Skeletal muscle cell (primary cell): ENCODE results near the gene ZNF487.
"Not testable (repeated sequence)": the region's sequence is repeated elsewhere in the genome, so short reads cannot be mapped to it uniquely, and the experiment has no call there.

Source experiments
- DNase-seq: peaks from one replicate; pipeline ENCODE4 v3.0.0-alpha.2; 2010; ENCODE audit warnings: low read depth
- H3K4me3 ChIP-seq: 2 replicates; pipeline ENCODE4 v1.5.1; 2011; ENCODE audit warnings: low read depth, mild to moderate bottlenecking, control low read depth, low read length, moderate library complexity

Gene ZNF487

GRCh38 chr10:43436291-43437140, at the start of gene ZNF487:
Gene ZNF487 (plus strand): TSS chr10:43437111. CDS start chr10:43475814, 38,703 bp downstream.
- peak within 1 kb of the TSS; percentile 73 for H3K4me3 ChIP-seq
- DNase-seq = peak; percentile 51

GRCh38 chr10:43387678-43388032, 49.3 kb upstream of the ZNF487 start:
- H3K4me3 ChIP-seq = no peak overlapping the region

GRCh38 chr10:43389867-43390266, 47.0 kb upstream of the ZNF487 start:
- no peak overlapping the region for H3K4me3 ChIP-seq
- no peak for DNase-seq

More at GRCh38 chr10:43387678-43388032, 49.3 kb upstream of the ZNF487 start:
- DNase-seq = no peak

- DNase-seq = no peak
- no peak overlapping the region for H3K4me3 ChIP-seq
These were observed 46.6 kb upstream of the ZNF487 start for GRCh38 chr10:43390333-43390732.

- no peak overlapping the region for H3K4me3 ChIP-seq
- DNase-seq = no peak
These were observed 46.2 kb upstream of the ZNF487 start for GRCh38 chr10:43390759-43391158.

GRCh38 chr10:43391496-43391895, 45.4 kb upstream of the ZNF487 start:
- H3K4me3 ChIP-seq = no peak overlapping the region
- DNase-seq = no peak

- no peak for DNase-seq
These were observed 44.2 kb upstream of the ZNF487 start for GRCh38 chr10:43392748-43393147.

GRCh38 chr10:43393186-43393585, 43.7 kb upstream of the ZNF487 start:
- H3K4me3 ChIP-seq, DNase-seq: not testable (repeated sequence)

More at GRCh38 chr10:43392748-43393147, 44.2 kb upstream of the ZNF487 start:
- H3K4me3 ChIP-seq = no peak overlapping the region

- H3K4me3 ChIP-seq = no peak overlapping the region
- no peak for DNase-seq
These were observed 43.1 kb upstream of the ZNF487 start for GRCh38 chr10:43393606-43394360.

GRCh38 chr10:43394868-43395267, 42.0 kb upstream of the ZNF487 start:
- H3K4me3 ChIP-seq = no peak overlapping the region
- DNase-seq = no peak

- H3K4me3 ChIP-seq = peak overlapping the region; percentile 55
- no peak for DNase-seq
These were observed 41.3 kb upstream of the ZNF487 start for GRCh38 chr10:43395571-43396060.

- H3K4me3 ChIP-seq = peak overlapping the region; percentile 55
- no peak for DNase-seq
These were observed 40.6 kb upstream of the ZNF487 start for GRCh38 chr10:43396061-43396927.

GRCh38 chr10:43396928-43397624, 39.8 kb upstream of the ZNF487 start:
- no peak for DNase-seq

GRCh38 chr10:43398939-43399319, 38.0 kb upstream of the ZNF487 start:
- no peak for DNase-seq
- H3K4me3 ChIP-seq = no peak overlapping the region

More at GRCh38 chr10:43396928-43397624, 39.8 kb upstream of the ZNF487 start:
- peak overlapping the region; percentile 55 for H3K4me3 ChIP-seq

- DNase-seq = no peak
- H3K4me3 ChIP-seq = no peak overlapping the region
These were observed 37.3 kb upstream of the ZNF487 start for GRCh38 chr10:43399320-43400310.

GRCh38 chr10:43401627-43402026, 35.3 kb upstream of the ZNF487 start:
- DNase-seq = no peak
- no peak overlapping the region for H3K4me3 ChIP-seq

GRCh38 chr10:43402176-43402575, 34.7 kb upstream of the ZNF487 start:
- no peak overlapping the region for H3K4me3 ChIP-seq
- no peak for DNase-seq
